GM19099 (cell line): ENCODE measurements around the gene DOK4.

Experiments
- POLR2A ChIP-seq: IDR thresholded peaks from 3 replicates; pipeline ENCODE4 v1.6.1; 2011; ENCODE audit warnings: low read depth; ENCODE audit not compliant: insufficient read length; ENCODE audit errors: extremely low read depth

The DOK4 gene

GRCh38 chr16:57527610-57528360, 41.5 kb upstream of the DOK4 start:
- TF ChIP-seq POLR2A, result no peak

- TF ChIP-seq POLR2A, result no peak
These were observed 40.7 kb upstream of the DOK4 start for GRCh38 chr16:57527027-57527426.

DNA sequence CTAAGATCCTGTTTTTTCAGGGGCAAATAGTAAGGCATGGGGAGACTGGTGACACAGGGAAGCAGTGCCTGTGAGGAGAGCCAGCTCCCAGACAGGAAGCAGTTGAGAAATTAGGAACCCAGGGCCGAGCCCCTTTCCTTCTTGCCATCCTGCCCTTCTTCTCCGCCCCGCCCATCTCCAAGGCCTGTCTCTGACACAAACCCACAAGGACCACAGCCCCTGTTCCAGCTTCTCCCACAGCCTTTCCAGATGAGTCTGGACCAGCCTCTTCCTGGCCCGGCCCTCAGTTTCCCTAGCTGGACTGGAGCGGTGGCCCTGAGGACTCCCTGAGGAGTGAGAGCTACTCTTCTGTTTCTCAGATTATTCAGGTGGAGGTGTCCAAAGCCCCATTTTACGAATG, 40.2 kb upstream of the DOK4 start:
- no peak for TF ChIP-seq POLR2A

DNA sequence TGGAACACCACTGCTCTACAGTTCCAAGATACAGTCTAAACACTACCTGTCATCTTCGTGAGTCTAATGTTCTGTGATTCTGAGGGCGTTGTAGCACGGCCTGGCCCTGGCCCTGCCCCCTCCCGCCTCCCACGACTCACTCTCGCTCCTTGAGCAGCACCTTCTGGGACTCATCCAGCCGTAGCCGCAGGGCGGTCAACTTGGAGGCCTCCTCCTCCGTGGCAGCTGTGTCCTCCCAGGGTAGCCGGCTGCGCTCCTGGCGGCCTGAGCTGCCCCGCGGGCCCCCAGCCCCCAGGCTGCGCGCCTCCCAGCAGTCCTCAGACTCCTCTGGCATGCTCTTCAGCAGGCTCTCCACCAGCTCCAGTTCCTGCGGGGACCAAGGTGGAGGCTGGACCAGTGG, 39.5 kb upstream of the DOK4 start:
- TF ChIP-seq POLR2A, result no peak

DNA sequence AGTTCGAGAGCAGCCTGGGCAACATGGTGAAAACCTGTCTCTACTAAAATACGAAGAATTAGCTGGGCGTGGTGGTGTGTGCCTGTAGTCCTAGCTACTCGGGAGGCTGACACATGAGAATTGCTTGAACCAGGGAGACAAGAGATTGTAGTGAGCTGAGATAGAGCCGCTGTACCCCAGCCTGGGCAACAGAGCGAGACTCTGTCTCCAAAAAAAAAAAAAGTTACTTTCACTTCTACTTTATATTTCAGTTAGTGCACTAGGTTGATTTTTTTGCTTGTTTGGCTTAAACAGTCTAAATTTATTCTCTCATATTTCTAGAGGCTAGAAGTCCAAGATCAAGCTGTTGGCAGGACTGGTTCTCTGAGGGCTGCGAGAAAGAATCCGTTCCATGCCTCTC, 36.7 kb upstream of the DOK4 start:
- no peak for TF ChIP-seq POLR2A

DNA sequence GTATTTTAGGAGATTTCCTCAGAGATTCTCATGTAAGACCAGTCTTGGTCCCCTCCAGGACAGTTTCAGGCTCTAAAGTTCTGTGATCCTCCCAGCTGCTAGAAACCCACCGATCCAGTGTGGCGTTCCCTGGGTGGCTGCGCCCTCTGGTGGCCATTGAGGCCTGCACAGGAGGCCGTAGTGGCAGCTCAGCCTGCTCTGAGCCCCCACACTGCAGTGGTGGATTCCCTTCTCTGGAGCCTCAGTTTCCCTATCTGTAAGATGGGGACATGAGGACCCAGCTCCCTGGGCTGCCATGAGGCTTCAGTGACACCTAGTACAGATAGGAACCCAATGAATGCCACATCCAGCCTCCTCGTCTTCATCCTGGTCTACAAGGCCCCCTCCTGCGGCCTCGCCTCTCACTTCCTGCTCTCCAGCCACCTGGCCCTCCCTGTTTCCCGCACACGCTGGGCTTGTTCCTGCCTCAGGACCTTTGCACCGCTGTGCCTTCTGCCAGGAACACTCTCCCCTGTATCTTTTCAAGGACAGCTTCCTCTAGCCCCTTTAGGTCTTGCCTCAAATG, 33.6 kb upstream of the DOK4 start:
- TF ChIP-seq POLR2A, result no peak

DNA sequence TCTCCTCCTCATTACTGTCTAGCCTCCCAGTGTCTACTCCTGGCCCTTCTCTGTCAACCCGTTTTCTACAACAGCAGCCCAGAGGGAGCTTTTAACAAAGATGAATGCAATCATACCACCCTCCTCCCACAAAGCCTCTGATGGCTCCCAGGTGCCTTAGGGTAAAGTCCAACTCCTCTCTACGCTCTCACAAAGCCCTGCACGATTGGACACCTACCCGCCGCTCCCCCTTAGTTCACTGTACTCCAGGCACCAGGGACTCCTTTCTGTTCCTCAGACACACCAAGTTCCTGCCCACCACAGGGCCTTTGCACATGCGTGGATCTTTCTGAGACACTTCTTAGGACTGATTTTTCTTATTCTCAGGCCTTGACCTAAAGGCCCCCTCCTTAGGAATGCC, 32.6 kb upstream of the DOK4 start:
- TF ChIP-seq POLR2A, result no peak

GRCh38 chr16:57518520-57518919, 32.2 kb upstream of the DOK4 start:
- no peak for TF ChIP-seq POLR2A

GRCh38 chr16:57517397-57518367, 31.4 kb upstream of the DOK4 start:
- no peak for TF ChIP-seq POLR2A

DNA sequence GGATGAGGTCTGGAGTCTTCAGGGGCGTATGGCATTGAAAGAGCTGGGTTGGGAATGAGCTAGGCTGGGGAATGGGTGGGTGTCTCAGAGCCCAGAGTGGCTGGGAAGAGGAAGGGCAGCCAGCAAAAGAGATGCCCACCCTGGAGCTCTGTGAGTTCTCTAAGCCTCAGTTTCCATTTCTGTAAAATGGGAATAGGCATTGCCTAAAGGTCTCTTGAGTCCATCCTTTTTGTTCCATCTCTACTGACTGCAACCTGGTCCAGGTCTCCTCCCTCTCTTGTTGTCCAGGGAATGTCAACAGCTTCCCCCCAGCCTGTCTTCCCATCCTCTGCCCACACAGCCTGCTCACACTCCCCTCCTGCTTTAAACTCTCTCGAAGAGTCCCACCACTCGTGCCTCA, 30.5 kb upstream of the DOK4 start:
- no peak for TF ChIP-seq POLR2A

GRCh38 chr16:57516176-57516725, 30.0 kb upstream of the DOK4 start:
- TF ChIP-seq POLR2A, result no peak

DNA sequence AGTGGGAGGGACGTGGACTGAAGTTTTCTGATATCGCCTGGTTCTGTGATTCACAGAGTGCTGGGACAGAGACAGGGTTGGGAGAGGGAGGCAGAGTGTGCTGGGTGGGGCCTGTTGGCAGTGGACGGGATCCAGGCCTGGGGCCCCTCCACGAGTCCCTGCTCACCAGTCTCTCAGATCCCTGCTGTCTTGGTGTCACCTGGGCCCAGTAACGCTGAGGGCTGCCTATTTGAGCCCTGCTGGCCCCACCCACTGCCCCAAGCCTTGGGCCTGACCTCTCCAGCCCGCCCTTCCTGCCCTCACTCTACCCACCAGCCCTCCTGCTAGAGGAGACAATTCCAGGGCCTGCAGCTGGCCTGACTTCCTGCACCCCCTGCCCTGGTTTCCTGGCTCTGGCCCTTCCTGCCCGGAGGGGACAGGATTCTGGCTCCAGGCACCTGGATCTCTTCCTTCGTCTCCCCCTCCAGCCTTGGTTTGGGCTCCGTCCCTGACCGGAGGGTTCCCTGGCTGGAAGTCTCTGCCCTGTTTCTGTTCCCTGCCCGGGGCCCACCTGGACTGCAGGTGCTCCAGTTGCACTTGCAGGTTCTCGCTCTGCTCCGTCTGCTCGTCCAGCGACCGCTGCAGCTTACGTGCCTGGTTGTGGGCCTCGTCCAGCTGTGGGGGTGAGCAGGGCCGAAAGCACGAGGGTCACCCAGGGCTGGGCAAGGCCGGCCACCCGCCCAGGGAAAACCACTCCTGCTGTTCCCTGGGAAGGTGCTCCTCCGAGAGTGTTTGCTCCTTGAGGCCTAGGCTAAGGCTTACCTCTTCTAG, 28.7 kb upstream of the DOK4 start:
- no peak for TF ChIP-seq POLR2A

DNA sequence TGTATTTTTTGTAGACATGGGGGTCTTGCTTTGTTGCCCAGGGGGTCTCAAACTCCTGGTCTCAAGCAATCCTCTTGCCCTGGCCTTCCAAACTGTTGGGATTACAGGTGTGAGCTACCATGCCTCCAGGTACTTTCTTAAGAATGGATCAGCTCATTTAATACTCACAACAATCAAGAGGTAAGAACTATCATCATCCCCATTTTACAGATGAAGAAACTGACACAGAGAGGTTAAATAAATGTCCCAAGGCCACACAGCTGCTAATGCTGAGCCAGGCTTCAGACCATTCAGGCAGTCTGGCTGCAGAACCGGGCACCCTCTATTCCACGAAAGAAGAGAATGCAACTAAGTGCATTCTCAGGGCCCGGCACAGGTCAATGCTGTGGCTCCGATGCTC, 28.1 kb upstream of the DOK4 start:
- TF ChIP-seq POLR2A, result no peak

DNA sequence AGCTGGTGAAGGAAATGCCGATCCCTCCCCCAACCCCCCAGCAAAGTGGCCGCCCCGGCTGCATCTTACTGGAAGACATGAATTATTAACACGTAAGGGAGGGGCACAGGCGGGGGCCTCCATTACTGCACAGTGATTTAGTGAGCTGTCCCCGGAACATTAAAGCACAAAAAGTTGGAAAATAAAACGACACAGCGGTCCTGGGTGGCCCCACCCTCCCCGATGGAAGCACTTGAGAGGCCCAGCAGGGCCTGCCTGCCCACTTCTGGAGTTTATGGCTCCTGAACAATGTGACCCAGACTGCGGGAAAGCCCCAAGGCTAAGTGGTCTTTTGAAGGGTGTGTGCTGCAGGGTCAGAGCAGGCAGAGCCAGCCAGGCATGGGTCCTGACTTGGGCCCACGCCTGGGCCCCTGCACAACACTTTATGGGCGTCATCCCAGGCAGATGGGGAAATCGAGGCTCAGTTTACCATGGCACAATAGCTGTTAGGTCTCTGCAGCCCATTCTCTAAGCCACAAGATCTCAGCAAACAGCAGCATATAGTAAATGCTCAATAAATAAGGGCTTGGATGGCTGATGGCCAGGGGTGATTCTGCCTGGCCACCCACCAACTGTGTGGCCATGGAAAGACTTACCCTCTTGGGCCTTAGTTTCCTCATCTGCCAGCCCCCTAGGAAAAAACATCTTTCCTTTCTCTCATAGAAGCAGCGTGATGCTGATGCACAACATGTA, 27.2 kb upstream of the DOK4 start:
- no peak for TF ChIP-seq POLR2A
